Stimulated activated CD4-positive, alpha-beta T cell treated with anti-CD3 and anti-CD28 coated beads, Interleukin-1b, Interleukin-23, amount 100 ng/mL, for 1 hour (primary cell): ENCODE data around the gene MBD2.

Experiments
- DNase-seq, 2 donors: peaks; one replicate each; pipeline ENCODE4 v3.0.0-alpha.2; 2020; ENCODE audit warnings: low read depth in 2 of 2

Gene MBD2

GRCh38 chr18:54202851-54203250 lies 21.6 kb downstream of the MBD2 start:
- no peak for DNase-seq

GRCh38 chr18:54197747-54198411 lies 26.6 kb downstream of the MBD2 start:
- DNase-seq = no peak

- DNase-seq = no peak
Measured at GRCh38 chr18:54193786-54194185, 30.7 kb downstream of the MBD2 start.

- no peak for DNase-seq
Measured at GRCh38 chr18:54192900-54193299, 31.6 kb downstream of the MBD2 start.

GRCh38 chr18:54192415-54192814 lies 32.1 kb downstream of the MBD2 start:
- DNase-seq = no peak

GRCh38 chr18:54191352-54191751 lies 33.1 kb downstream of the MBD2 start:
- DNase-seq = no peak

GRCh38 chr18:54187372-54187771 lies 37.1 kb downstream of the MBD2 start:
- no peak for DNase-seq

GRCh38 chr18:54184836-54185235 lies 39.6 kb downstream of the MBD2 start:
- no peak for DNase-seq

GRCh38 chr18:54183390-54183789 lies 41.1 kb downstream of the MBD2 start:
- no peak for DNase-seq

- DNase-seq = no peak
Measured at GRCh38 chr18:54181856-54182602, 42.4 kb downstream of the MBD2 start.

GRCh38 chr18:54173980-54174630 lies 50.4 kb downstream of the MBD2 start:
- no peak for DNase-seq

GRCh38 chr18:54173250-54173649 lies 51.2 kb downstream of the MBD2 start:
- no peak for DNase-seq

GRCh38 chr18:54169431-54170403 lies 54.8 kb downstream of the MBD2 start:
- no peak for DNase-seq

- no peak for DNase-seq
Measured at GRCh38 chr18:54165450-54165849, 59.0 kb downstream of the MBD2 start.

- DNase-seq = no peak
Measured at GRCh38 chr18:54163453-54163852, 61.0 kb downstream of the MBD2 start.

- DNase-seq = no peak
Measured at GRCh38 chr18:54162431-54162830, 62.0 kb downstream of the MBD2 start.

GRCh38 chr18:54161267-54161666 lies 63.2 kb downstream of the MBD2 start:
- no peak for DNase-seq

GRCh38 chr18:54159906-54160305 lies 64.6 kb downstream of the MBD2 start:
- DNase-seq = no peak

GRCh38 chr18:54157646-54158385 lies 66.7 kb downstream of the MBD2 start:
- DNase-seq = no peak

- no peak for DNase-seq
Measured at GRCh38 chr18:54155412-54155811, 69.1 kb downstream of the MBD2 start.

- DNase-seq = no peak
Measured at GRCh38 chr18:54154231-54154630, 70.2 kb downstream of the MBD2 start.
